Stimulated activated CD4-positive, alpha-beta T cell treated with anti-CD3 and anti-CD28 coated beads, TNF-alpha, amount 100 ng/mL, for 24 hours (primary cell): ENCODE data around the gene NEAT1.

Experiments used
- DNase-seq, 3 experiments: peaks; one replicate each; pipeline ENCODE4 v3.0.0-alpha.2; 2020; ENCODE audit warnings: low read depth in 3 of 3

Gene NEAT1

DNA sequence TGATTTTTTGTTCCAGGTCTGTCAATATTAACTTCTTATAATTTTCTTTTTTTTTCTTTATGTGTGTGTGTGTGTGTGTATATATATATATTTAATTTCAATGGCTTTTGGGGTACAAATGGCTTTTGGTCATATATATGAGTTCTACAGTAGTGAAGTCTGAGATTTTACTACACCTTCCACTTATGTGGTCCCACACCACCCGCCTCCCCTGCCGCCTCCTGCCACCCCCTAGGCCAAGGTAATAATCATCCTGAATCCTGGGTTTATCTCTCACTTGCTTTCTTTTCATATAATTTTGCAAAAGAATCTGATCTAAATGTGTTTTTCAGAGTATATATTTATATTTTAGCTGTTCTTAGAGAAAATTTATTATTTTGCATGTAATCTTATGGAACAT, 11.1 kb downstream of the NEAT1 start:
- no peak for DNase-seq

DNA sequence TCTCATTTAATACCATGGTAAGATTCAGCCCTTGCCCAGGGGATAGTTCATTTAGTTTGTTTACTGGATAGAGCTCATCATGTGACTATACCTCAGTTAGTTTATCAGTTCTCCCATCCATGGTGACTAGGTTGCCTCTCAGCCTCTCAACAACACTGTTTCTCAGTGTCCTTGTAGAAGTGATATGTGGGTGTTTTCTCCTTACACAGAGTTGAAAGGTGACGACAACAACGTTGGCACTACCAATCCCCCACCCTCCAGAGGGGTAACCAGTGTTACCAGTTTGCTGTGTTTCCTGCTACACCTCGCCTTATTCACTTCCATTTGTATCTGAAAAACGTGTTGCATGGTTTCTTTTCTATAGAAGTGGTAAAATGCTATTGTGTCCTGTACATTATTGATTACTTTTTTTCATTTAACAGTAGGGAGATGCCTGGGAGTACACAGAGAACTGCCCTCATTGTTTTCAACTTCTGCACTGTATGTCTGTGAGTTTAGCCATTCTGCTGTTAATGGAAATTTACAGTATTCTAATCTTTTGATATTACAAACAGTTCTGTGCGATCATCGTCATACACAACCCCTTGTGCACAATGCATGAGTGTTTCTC, 11.6 kb downstream of the NEAT1 start:
- DNase-seq, result no peak

DNA sequence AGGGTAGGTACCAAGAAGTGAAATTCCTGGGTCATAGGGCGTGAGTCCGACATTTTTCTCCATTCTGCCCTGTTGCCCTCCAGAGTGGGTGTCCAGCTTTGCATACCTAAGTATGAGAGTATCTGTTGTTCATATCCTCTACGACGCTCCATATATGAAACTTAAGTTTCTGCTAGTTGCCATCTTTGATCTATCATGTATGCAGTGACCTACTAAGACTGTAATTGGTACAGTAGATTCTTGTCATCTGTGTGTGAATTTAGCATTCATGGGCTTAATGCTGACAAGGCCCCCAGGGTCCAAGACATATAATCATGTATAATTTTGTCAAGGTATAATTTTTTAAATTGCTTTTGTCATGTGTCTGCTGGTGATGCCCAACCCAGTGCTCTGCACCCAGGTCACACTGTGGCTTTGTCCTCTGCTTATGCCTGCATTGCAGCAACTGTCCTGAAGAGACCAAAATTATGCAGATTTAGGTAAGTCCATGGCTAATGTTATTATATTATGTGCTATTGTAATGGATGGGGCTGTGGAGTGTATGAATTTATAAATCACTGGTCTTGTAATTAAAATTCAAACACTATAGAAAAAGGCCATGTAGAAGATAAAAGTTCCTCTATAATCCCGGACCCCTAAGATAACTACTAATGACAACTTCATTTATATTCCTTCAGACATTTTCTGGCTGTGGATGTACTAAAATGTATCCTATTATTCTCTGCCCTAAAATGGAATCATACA, 12.2 kb downstream of the NEAT1 start:
- no peak for DNase-seq

DNA sequence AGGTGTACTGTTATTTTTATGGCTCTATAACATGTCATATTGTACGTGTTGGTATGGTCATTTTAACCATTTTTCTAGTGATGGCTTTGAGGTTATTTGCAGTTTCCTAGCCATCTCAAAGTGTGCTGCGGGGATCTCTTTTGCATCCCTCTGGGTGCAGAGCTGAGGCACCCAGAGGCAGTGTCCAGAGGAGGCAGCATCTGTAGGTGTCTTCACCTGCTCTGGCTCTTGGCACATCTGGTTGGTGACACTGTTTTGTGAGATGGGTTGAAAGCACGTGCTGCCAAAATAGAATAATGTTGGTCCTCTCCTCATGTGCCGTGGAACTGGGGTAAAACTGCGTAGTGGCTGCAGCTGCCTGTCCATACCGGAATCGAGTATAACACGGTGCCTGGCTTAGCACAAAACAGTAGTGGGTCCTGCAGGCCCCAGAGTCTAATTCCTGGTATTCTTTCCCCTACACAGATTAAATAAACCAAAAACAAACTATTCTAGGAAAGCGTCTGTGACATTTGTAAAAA, 12.9 kb downstream of the NEAT1 start:
- DNase-seq, result no peak

DNA sequence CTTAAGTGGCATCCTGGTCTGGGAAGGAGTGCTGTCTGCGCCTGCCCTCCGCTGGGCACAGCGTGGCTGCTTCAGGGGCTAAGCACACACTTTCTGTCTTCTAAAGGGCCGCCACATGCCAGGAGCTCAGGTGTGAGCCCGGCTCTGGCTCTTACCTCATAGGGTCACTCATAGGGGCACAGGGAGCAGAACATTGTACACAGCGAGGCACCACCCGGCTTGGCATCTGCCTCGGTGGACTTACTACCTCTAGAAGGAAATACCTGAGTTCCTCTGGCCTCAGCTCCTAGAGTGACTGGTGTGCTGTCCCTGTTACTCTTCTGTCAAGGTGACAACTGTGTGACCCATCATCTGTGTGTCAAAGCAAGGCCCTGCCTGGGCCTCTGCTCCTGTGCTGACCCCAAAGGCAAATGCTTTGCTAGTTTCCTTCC, 13.4 kb downstream of the NEAT1 start:
- DNase-seq, result no peak

DNA sequence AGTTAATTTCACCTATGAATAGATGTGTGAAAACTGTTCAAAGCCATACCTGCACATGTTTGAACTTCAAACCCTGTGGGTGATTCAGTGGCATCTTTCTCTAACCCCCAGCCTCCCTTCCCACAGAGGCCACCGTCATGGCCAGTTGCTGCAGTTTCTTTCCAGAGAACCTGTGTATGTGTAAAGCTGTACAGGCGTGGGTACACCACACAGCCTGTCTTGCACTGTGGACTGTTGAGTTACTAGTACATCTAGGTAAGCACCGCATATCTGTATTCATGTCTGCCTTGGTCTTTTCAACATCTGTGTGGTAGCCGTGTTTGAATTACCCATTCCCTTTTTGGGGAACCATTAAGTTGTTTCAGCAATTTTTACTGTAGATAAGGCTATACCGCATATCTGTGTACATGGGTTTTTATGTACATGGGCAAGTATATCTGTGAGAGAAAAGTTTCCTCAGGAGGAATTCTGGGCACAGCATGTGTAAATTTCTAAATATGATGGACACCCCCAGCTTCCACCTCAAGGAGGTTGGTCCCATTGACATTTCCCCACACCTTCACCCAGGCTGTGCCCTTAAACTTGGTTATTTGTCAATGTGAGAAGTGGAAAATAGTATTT, 13.9 kb downstream of the NEAT1 start:
- no peak for DNase-seq

DNA sequence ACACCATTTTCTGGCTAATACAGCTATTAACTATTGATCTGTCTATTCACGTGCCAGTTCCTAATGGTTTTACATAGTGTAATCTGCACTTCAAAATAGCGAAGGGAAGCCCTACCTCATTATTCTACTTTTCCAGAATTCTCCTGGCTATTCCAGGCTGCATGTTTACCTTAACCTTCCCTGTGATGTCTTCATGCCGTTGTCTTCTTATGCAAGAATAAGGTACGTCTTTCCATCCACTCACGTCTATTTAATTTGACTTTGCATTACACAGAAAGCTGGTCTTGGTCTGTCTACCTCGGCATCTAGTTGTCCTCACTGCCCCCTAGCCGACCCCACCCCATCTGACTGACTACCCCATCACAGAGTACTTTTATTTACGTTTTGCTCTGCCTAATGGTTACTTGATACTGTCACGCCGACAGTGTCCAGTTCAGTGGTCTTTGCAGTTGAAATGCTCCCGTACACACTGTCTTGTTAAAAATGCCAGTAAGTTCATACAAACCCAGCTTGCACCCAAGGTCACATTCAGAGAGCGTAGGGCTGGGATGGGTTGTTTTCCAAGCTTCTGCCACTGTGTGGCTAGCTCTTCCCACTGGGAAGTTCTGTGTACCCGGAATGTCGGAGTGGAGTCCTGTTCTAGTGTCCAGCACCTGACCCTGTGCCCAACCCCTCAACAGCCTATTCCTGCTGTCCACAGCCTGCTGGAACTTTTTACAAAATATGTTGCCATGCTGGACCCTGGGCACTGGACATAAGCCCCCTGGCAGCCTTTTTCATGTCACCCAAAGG, 15.0 kb downstream of the NEAT1 start:
- DNase-seq, result no peak

DNA sequence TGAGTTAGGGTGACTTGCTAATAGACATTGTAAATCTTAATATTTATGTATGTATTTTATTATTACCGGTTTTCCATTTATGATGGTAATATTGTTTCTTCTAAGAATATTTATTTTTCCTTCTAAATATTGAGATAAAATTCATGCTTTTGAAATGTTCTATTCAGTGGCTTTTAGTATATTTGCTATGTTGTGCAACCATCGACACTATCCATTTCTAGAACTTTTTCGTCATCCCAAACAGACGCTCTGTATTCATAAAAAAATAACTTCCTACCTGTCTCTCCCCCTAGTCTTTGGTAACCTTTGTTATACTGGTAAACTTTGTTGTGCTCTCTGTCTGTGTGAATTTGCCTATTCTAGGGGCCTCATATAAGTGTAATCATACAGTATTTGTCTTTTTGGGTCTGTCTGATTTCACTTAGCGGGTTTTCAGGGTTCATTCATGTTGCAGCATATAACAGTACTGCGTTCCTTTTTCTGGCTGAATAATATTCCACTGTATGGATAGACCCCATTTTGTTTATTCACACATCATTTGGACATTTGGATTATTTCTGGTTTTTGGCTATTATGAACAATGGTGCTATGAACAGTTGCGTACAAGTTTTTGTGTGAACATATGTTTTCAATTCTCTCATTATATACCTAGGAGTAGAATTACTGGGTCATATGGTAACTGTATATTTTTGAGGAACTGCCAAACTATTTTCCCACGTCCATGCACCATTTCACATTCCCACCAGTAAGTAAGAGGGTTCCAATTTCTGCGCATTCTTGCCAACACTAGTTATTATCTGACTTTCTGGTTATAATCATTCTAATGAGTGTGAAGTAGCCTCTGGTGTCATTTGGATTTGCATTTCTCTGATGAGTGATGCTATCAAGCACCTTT, 15.9 kb downstream of the NEAT1 start:
- DNase-seq, result no peak

DNA sequence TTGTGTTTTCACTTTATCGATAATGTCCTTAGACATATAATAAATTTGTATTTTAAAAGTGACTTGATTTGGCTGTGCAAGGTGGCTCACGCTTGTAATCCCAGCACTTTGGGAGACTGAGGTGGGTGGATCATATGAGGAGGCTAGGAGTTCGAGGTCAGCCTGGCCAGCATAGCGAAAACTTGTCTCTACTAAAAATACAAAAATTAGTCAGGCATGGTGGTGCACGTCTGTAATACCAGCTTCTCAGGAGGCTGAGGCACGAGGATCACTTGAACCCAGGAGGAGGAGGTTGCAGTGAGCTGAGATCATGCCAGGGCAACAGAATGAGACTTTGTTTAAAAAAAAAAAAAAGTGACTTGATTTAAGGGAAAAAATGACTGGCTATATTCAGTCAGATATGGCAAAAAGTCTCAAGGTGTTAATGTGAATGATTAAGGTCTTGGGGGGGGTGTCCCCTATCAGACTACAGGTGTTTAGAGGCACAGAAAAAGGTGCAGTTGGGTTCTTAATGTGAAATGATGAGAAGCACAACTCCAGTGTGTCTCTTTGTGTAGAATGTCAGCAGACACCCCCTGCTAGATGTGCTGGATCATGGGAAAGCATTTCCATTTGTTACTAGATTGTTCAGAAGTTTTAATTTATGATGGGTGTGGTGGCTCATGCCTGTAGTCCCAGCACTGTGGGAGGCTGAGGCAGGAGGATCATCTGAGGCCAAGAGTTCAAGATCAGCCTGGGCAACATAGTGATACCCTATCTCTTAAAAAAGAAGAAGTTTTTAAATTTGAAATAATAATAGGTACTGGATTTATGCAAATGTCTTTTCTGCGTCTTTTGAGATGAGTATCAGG, 17.0 kb downstream of the NEAT1 start:
- DNase-seq, result no peak

DNA sequence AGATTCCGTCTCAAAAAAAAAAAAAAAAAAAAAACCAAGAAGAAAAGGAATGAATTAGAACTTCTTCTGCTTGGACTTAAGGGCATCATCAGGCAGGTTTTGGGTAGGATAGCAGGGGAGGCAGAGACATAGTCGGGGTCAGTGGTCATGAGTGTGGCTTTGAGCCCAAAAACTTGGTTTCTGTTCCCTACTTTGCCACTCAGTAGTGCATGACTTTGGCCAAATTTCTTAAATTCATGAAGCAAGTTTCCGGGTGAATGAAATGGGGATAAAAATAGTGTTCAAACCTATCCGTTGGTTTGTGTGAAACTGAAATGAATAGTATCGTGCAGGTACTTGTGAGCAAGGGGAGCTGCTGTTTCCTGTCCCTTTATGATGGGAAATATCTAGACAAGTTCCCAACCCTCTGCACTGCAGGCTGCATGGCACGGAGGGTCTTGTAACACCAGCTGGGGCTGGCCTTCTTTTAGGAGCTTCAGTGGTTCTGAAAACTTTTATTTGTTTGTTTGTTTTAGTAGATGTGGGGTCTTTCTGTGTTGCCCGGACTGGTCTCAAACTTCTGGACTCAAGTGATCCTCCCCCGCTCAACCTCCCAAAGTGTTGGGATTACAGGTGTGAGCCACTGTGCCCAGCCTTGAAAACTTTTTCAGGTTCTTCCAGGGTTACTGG, 18.4 kb downstream of the NEAT1 start:
- no peak for DNase-seq

DNA sequence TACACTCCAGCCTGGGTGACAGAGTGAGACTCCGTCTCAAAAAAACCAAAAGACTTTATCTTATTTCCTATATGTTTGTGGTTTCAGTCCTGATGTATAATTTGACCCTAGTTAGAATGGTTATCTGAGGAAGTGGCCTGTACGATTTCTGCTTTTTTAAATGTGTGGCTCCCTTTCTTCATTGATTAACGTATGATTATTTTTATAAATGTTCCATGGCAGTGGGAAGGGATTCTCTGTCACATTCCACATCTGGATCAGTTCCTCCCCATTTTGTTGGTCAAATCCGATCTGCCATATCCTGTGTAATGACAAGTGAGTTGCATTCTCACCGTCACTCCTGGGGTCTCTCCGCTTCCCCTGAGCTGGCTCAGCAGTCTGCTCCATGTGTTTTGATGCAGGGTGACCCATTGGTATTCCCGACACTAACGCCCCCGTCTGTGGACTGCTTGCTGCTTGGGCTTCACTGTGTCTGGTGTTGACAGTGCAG, 20.3 kb downstream of the NEAT1 start:
- no peak for DNase-seq

DNA sequence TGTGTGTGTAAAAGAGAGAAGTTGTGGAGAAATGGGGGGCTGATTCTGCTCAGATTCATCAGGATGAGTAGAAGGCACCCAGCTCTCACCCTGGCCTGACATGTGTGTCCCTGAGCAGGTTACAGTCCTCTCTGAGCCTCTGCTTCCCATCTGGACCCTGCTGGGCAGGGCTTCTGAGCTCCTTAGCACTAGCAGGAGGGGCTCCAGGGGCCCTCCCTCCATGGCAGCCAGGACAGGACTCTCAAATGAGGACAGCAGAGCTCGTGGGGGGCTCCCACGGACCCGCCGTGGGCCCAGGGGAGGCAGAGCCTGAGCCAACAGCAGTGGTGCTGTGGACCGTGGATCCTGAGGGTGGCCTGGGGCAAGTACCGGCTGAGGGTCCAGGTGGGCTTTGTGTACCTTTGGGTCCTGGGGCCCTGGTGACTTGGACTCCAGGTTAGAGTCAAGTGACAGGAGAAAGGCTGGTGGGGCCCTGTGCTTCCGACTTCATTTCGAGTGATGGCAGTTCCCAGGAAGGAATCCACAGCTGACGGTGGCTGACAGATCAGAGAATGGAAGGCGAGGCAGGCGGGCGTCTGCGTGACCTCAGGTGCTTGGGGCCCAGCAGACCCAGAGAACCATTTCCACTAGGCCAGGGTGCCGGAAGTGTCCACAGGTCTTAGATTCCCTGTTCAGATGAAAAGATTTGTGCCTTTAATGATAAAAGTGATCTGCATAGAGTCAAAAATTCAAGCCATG, 21.9 kb downstream of the NEAT1 start:
- no peak for DNase-seq

DNA sequence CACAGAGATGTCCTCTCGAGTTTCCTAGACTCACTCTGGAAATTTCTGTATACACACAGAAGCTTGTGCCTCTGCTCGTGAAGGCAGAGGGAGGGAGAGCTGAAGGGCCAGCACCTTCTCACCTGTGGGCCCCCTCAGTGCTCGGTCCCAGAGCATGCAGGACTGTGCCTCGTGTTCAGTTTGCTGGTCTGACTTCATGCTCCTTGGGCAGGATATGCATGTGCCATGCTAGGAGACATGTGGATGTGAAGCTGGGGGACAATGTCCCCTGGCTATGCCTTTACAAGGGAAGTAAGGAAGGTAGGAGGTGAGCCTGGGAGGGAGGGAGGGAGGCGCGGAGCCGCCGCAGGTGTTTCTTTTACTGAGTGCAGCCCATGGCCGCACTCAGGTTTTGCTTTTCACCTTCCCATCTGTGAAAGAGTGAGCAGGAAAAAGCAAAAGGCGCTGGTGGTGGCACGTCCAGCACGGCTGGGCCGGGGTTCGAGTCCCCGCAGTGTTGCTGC, 22.6 kb downstream of the NEAT1 start:
- no peak for DNase-seq

DNA sequence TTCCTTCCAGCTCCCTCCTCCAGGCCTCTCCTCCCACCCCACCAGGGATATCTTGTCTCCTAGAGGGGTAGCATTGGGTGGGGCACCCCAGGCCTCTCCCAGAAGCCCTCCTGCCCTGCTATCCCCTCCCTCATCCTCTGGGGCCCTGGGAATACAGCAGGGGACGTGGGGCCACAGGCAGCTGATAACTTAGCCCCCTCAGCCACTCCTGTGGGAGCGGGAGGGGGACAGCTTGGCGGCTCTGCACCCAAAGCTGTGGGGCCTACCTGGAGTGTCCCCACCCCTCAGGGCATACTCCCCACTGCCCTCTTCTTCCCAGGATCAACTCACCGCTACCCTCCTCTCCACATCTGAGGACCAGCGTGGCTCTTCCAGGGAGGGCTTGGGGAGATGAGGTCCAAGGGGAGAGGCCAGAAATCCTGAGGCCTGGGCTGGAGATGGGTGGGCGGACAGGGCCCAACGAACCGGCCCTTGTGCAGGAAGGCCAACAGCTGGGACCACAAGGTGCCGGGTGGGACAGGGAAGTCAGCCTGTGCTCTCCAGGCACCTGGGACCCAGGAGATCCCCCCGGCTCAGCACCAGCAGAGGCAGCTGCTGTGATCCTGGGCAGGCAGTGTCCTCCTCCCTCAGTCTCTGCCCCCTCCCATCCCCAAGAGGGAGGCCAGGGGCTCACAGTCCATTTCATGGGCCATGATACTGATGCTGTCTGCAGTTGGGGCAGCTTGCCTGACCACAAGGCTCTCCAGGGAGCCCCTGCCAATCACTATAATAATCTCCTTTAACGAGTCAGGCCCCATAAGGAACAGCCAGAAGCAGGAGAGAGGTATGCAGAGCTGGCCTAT, 23.2 kb downstream of the NEAT1 start:
- DNase-seq, result no peak

DNA sequence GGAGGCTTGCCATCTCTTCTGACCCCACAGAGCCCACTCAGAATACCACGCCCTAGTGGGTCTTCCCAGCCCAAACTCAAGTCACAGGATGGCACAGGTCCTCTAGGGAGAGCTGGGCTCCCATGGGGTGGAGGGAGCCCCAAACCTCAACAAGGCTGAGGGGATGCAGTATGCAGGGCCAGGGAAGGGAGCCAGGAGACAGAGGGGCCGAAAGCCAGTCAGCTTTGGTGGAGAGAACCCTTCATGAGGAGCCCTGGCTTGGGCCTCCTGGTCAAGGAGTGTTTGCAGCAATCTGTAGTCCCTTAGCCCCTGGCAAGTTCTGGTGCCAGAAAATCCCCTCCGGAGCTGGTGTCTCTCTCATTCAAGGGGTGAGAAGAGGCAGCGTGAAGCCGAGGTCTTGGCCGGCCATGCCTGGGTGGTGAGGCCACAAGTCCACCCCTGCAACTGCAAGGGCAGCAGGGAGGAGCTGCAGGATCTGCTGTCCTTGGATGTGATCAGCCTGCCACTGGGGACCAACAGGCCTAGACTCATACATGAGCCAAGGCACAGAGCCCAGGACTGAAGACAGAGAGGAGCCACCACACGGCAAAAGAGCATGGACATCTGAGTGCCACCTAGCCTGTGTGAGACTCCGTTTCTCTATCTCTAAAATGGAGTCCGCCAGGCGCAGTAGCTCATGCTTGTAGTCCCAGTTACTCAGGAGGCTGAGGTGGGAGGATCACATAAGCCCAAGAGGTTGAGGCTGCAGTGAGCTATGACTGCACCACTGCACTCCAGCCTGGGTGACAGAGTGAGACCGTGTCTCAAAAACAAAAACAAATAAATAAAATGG, 24.1 kb downstream of the NEAT1 start:
- no peak for DNase-seq

DNA sequence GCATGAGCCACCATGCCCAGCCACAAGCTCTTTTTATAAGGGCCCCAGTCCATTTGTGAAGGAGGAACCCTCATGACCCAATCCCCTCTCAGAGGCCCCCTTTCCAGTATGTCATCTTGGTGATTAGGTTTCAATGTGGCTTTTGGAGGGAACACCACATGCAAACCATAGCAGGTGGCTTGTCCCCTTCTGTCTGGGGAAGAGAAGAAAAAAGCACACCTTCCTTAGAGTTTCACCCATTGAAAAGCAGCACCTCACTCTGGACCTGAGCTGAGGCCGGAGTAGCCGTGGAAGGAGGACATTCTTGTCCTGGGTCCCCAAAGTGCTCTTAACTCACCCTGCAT, 25.4 kb downstream of the NEAT1 start:
- DNase-seq, result no peak
